ENCODE measurements around the gene PDE4C. TPM values are rescaled to one million over a fixed set of nuclear protein-coding genes. Genes with fewer than 3 reads are reported as not detected.

PDE4C gene
- total and polyA plus RNA-seq, 9 of the 15 experiments (the other 6 are each of a cell fraction or from before 2014, with no cell fraction given): 0.04 to 0.91 (median 0.20) TPM; not detected in 1

- peak; percentile 81 for TF ChIP-seq NKRF (IDR thresholded peaks at IDR 0.05; ENCODE audit: borderline replicate concordance)
- TF ChIP-seq RBM39 (optimal IDR thresholded peaks at IDR 0.05; ENCODE audit: low read depth, low read length): peak; percentile 50
- TF ChIP-seq SMARCA4 (IDR thresholded peaks at IDR 0.05): peak; percentile 76
- TF ChIP-seq ADNP (tag; IDR thresholded peaks at IDR 0.05): no peak
- no peak for TF ChIP-seq ATF1 (CRISPR knock-in tag; IDR thresholded peaks at IDR 0.05)
- peak; percentile 63 for TF ChIP-seq ATF1 (tag; IDR thresholded peaks at IDR 0.05)
- peak; percentile 85 for TF ChIP-seq ELF4 (CRISPR knock-in tag; IDR thresholded peaks at IDR 0.05)
- peak in 1 of 3 experiments; percentile 38 for TF ChIP-seq YY1 (IDR thresholded peaks at IDR 0.05; ENCODE audit: borderline replicate concordance in 1 of 3, control insufficient read depth in 1 of 3, extremely low read depth in 1 of 3, insufficient read depth in 3 of 3, insufficient read length in 1 of 3, insufficient replicate concordance in 2 of 3, low read depth in 1 of 3, low read length in 2 of 3)
- TF ChIP-seq USF1 (CRISPR knock-in tag; IDR thresholded peaks at IDR 0.05): peak; percentile 39; the same call in 1 of the 2 replicates
- peak; percentile 90 for TF ChIP-seq ZNF263 (CRISPR knock-in tag; IDR thresholded peaks at IDR 0.05; ENCODE audit: borderline replicate concordance)
- TF ChIP-seq RNF2 (IDR thresholded peaks at IDR 0.05): peak; percentile 80
- no peak for TF ChIP-seq ESRRB (CRISPR knock-in tag; IDR thresholded peaks at IDR 0.05; ENCODE audit: borderline replicate concordance)
- peak; percentile 99 for TF ChIP-seq NR2C1 (IDR thresholded peaks at IDR 0.05)
- TF ChIP-seq NR2C1 (tag; IDR thresholded peaks at IDR 0.05): peak; percentile 99
- TF ChIP-seq LARP7 (IDR thresholded peaks at IDR 0.05): peak; percentile 95
- TF ChIP-seq HLTF (IDR thresholded peaks at IDR 0.05): peak; percentile 97
- no peak for TF ChIP-seq RFX1 (IDR thresholded peaks at IDR 0.05)
- peak; percentile 91 for TF ChIP-seq TFAP4 (CRISPR knock-in tag; IDR thresholded peaks at IDR 0.05; ENCODE audit: borderline replicate concordance)
- TF ChIP-seq NR4A1 (CRISPR knock-in tag; IDR thresholded peaks at IDR 0.05): no peak
- TF ChIP-seq NR4A1 (tag; IDR thresholded peaks at IDR 0.05): peak; percentile 55; the same call in 1 of the 2 replicates
- TF ChIP-seq ESRRA (IDR thresholded peaks at IDR 0.05; ENCODE audit: borderline replicate concordance, low read depth): peak; percentile 94
- peak; percentile 20 for TF ChIP-seq HMGN3 (IDR thresholded peaks at IDR 0.05; ENCODE audit: borderline replicate concordance, extremely low read depth, insufficient read length, low read depth, low read length)
- TF ChIP-seq MBD2 (IDR thresholded peaks at IDR 0.05; ENCODE audit: borderline replicate concordance, low read depth): peak; percentile 48; the same call in 1 of the 2 replicates
- peak; percentile 52; the same call in 1 of the 2 replicates for TF ChIP-seq ZFP30 (CRISPR knock-in tag; IDR thresholded peaks at IDR 0.05; ENCODE audit: borderline replicate concordance)
- TF ChIP-seq XRCC5 (IDR thresholded peaks at IDR 0.05; ENCODE audit: low read depth, low read length): peak; percentile 97
- TF ChIP-seq DMBX1 (CRISPR knock-in tag; IDR thresholded peaks at IDR 0.05; ENCODE audit: borderline replicate concordance): 0 out of 2 replicates have a peak, but pooled peaks have one; percentile 58
- TF ChIP-seq CTBP1 (IDR thresholded peaks at IDR 0.05; ENCODE audit: borderline replicate concordance): peak; percentile 86
Observed at GRCh38 chr19:18223860-18224524, 2.2 kb downstream of the PDE4C start (continued).
